SK-N-SH (cell line): ENCODE data around the gene LHX5.

Experiments
- EP300 ChIP-seq, 2 experiments: IDR thresholded peaks; 2 replicates each; pipeline versions ENCODE4 v1.4.0 to v1.6.1; 2012; ENCODE audit warnings: borderline replicate concordance in 1 of 2, low read depth in 1 of 2, low read length in 1 of 2
- MXI1 ChIP-seq: IDR thresholded peaks from 2 replicates; pipeline ENCODE4 v1.6.1; 2012; ENCODE audit warnings: mild to moderate bottlenecking, low read depth, low read length, improper control_type of control experiment
- NFIC ChIP-seq: IDR thresholded peaks from 2 replicates; pipeline ENCODE4 v1.4.0; 2012; ENCODE audit warnings: borderline replicate concordance
- POLR2AphosphoS5 ChIP-seq: IDR thresholded peaks from 2 replicates; pipeline ENCODE4 v1.6.1; 2012; ENCODE audit warnings: low read depth, low read length
- RAD21 ChIP-seq: IDR thresholded peaks from 2 replicates; pipeline ENCODE4 v1.6.1; 2012; ENCODE audit warnings: mild to moderate bottlenecking, low read length
- TAF1 ChIP-seq: IDR thresholded peaks from 2 replicates; pipeline ENCODE4 v1.6.1; 2012; ENCODE audit warnings: low read depth, mild to moderate bottlenecking, low read length, moderate library complexity, borderline replicate concordance
- YY1 ChIP-seq: IDR thresholded peaks from 2 replicates; pipeline ENCODE4 v1.4.0; 2012; ENCODE audit warnings: low read depth, mild to moderate bottlenecking
- TF ChIP-seq, protein P1 (sequence below): fragments of 200-600 bp; sonication (generic); IDR thresholded peaks from 2 replicates; pipeline ENCODE4 v1.6.1; 2017; ENCODE audit warnings: antibody characterized with exemption, mild to moderate bottlenecking, moderate library complexity

DNA sequence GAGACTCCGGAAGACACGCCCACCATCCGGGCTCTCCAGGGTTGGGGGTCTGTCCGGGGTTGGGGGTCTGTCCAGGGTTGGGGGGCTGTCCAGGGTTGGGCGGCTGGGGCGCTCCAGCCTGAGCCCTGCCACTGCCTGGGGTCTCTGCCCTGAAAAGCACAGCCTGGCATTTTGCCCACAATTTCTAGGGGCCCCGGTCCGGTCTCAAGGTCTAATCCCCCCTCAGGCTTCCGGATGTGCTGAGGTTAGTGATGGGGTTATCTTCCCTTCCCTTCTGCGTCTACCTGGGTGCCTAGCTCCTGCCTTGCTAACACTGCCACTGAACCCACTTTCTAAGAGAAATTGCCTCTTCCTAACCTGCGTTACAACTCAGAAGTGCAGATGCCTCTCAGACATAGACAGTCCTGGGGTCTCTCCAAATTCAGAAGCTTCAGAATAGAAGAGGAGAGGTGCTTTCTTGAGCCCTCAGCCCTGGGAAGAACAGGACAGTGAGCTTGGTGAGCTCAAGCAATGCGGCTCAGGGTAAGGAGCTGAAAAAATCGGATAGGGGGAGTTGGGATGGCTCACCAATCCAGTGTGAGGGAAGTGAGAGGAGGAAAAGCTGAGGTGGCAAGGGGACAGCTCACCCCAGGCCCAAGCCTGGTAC lies 5.7 kb downstream of the LHX5 start:
- TF ChIP-seq, protein P1, sequence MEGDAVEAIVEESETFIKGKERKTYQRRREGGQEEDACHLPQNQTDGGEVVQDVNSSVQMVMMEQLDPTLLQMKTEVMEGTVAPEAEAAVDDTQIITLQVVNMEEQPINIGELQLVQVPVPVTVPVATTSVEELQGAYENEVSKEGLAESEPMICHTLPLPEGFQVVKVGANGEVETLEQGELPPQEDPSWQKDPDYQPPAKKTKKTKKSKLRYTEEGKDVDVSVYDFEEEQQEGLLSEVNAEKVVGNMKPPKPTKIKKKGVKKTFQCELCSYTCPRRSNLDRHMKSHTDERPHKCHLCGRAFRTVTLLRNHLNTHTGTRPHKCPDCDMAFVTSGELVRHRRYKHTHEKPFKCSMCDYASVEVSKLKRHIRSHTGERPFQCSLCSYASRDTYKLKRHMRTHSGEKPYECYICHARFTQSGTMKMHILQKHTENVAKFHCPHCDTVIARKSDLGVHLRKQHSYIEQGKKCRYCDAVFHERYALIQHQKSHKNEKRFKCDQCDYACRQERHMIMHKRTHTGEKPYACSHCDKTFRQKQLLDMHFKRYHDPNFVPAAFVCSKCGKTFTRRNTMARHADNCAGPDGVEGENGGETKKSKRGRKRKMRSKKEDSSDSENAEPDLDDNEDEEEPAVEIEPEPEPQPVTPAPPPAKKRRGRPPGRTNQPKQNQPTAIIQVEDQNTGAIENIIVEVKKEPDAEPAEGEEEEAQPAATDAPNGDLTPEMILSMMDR: no peak
- TF ChIP-seq TAF1: no peak
- TF ChIP-seq YY1: no peak
- TF ChIP-seq RAD21: no peak
- TF ChIP-seq MXI1: no peak
- no peak for TF ChIP-seq POLR2AphosphoS5
- TF ChIP-seq EP300 (IDR thresholded peaks at IDR 0.05; ENCODE audit: borderline replicate concordance in 1 of 2, low read depth in 1 of 2, low read length in 1 of 2): no peak
- no peak for TF ChIP-seq NFIC
